Mesendoderm (in vitro differentiated cells): ENCODE data around the gene YBX2.
"Not testable (repeated sequence)": the region's sequence is repeated elsewhere in the genome, so short reads cannot be mapped to it uniquely, and the experiment has no call there.

Source experiments
- DNase-seq: peaks from one replicate; pipeline ENCODE4 v3.0.0; 2013
- H2AK5ac ChIP-seq: 2 replicates; pipeline ENCODE4 v1.6.1; 2013; ENCODE audit warnings: low read length, inconsistent platforms
- H2BK120ac ChIP-seq: 2 replicates; pipeline ENCODE4 v1.6.1; 2013; ENCODE audit warnings: low read depth, mild to moderate bottlenecking, low read length, moderate library complexity, mixed read lengths
- H2BK15ac ChIP-seq: replicated peaks from 2 replicates; pipeline ENCODE4 v1.6.1; 2013; ENCODE audit warnings: low read depth, mild to moderate bottlenecking, moderate library complexity
- H2BK5ac ChIP-seq: 2 replicates; pipeline ENCODE4 v1.6.1; 2013; ENCODE audit warnings: low read length, inconsistent platforms
- H3K18ac ChIP-seq: 2 replicates; pipeline ENCODE4 v1.6.1; 2013; ENCODE audit warnings: mild to moderate bottlenecking, low read length, mixed read lengths
- H3K23ac ChIP-seq: one replicate; pipeline ENCODE4 v1.6.1; 2013; ENCODE audit warnings: low read length
- H3K27ac ChIP-seq: 2 replicates; pipeline ENCODE4 v1.5.1; 2013; ENCODE audit warnings: low read depth, mild to moderate bottlenecking, inconsistent platforms, low read length, moderate library complexity
- H3K27me3 ChIP-seq: 2 replicates; pipeline ENCODE4 v1.6.1; 2013; ENCODE audit warnings: low read length, control low read depth, mild to moderate bottlenecking, inconsistent platforms; ENCODE audit not compliant: insufficient read depth, poor library complexity
- H3K36me3 ChIP-seq: 2 replicates; pipeline ENCODE4 v1.6.1; 2013; ENCODE audit warnings: low read length, inconsistent platforms; ENCODE audit not compliant: control insufficient read depth, insufficient read depth
- H3K4ac ChIP-seq: one replicate; pipeline ENCODE4 v1.6.1; 2013; ENCODE audit warnings: low read depth, mild to moderate bottlenecking, low read length, moderate library complexity
- H3K4me1 ChIP-seq: 2 replicates; pipeline ENCODE4 v1.6.1; 2013; ENCODE audit warnings: low read depth, low read length, inconsistent platforms; ENCODE audit not compliant: control insufficient read depth
- H3K4me2 ChIP-seq: 2 replicates; pipeline ENCODE4 v1.6.1; 2013; ENCODE audit warnings: low read length
- H3K4me3 ChIP-seq: 2 replicates; pipeline ENCODE4 v1.5.1; 2013; ENCODE audit warnings: mild to moderate bottlenecking, low read length
- H3K56ac ChIP-seq: one replicate; pipeline ENCODE4 v1.6.1; 2013; ENCODE audit warnings: low read length
- H3K79me1 ChIP-seq: 2 replicates; pipeline ENCODE4 v1.6.1; 2013; ENCODE audit warnings: low read length, inconsistent platforms
- H3K79me2 ChIP-seq: 2 replicates; pipeline ENCODE4 v1.6.1; 2013; ENCODE audit warnings: mild to moderate bottlenecking, low read length; ENCODE audit not compliant: control insufficient read depth, insufficient read depth
- H3K9ac ChIP-seq: 2 replicates; pipeline ENCODE4 v1.6.1; 2013; ENCODE audit warnings: low read length, inconsistent platforms
- H4K5ac ChIP-seq: one replicate; pipeline ENCODE4 v1.6.1; 2013; ENCODE audit warnings: low read length
- H4K8ac ChIP-seq: one replicate; pipeline ENCODE4 v1.6.1; 2013; ENCODE audit warnings: low read depth, mild to moderate bottlenecking, control low read depth, low read length, moderate library complexity
- WGBS: extraction: QIAGEN DNeasy Blood & Tissue Kit; methylation state at CpG from one replicate; pipeline ENCODE4 v1.1.7; 2013; ENCODE audit warnings: low lambda C conversion rate, missing lambda C conversion rate; ENCODE audit not compliant: insufficient coverage; ENCODE audit errors: extremely low coverage; 5-methylcytosine and 5-hydroxymethylcytosine counted together

The YBX2 gene

DNA sequence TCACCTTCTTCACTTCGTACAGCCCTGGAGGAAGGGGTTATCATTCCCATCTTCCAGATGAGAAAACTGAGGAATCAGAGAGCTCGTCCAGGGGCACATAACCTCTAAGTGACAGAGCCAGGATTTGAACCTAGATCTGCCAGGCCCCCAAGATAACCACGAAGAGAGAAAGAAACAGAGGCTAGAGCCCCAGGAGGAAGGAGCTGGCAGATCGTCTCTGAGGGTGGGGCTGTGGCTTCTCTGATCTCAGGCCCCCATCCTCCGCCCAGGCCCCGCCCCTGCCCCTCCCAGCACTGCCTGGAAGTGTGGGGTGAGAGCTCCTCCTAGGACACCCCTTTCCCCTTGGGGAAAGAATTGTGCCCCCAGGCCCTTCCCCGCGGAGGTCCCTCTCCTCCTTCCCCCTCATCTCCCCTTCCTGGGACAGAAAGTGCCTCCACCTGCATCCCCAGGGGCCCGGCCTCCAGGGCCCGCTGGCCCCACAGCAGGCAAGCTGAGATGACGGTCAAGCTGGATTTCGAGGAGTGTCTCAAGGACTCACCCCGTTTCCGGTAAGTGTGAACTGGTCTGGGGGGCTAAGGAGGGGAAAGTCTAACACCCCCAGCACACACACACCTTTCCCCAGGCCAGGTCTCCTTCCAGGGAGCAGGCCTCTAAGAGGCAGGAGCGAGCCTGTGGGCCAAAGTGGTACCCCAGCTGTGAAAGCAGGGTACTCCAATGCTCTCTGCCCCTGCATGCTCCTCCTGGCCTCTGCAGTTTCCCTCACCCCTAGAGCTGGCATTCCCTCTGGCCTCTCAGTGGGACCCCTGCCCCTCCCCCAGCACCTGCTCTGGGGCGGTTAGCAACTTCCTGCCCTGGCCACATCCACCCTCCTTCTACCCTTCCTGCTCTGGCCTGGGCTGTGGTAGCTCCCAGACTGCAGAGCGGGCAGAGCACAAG lies 42.1 kb upstream of the YBX2 start, which contains the start of gene ACAP1:
TSS of gene ACAP1 (plus strand) at position 290 of the 936 bp plus-strand sequence. CDS start at position 496, 206 bp downstream.
- H3K18ac ChIP-seq, result peak within 1 kb of the TSS; percentile 3
- H4K8ac ChIP-seq, result no peak within 1 kb of the TSS
- no peak within 1 kb of the TSS for H3K23ac ChIP-seq
- peak within 1 kb of the TSS; percentile 43 for H2BK5ac ChIP-seq
- peak within 1 kb of the TSS; percentile 51 for H3K9ac ChIP-seq
- no peak within 1 kb of the TSS for H2BK120ac ChIP-seq
- peak; percentile 61 for DNase-seq
- no peak within 1 kb of the TSS for H2AK5ac ChIP-seq
- no peak within 1 kb of the TSS for H2BK15ac ChIP-seq
- no peak within 1 kb of the TSS for H3K4me3 ChIP-seq
- H3K4me2 ChIP-seq, result peak within 1 kb of the TSS; percentile 13
- peak within 1 kb of the TSS; percentile 38 for H3K27ac ChIP-seq
- WGBS, result no CpG with 5 or more reads among the region's 17 CpGs
- no peak within 1 kb of the TSS for H4K5ac ChIP-seq
- no peaks in the 10 kb centered on the region for H3K36me3 ChIP-seq
- no peaks in the 10 kb centered on the region for H3K79me1 ChIP-seq
- no peaks in the 10 kb centered on the region for H3K27me3 ChIP-seq
- peaks cover 5% of the 10 kb centered on the region for H3K4me1 ChIP-seq
- no peaks in the 10 kb centered on the region for H3K79me2 ChIP-seq
- no peak within 1 kb of the TSS for H3K4ac ChIP-seq
- peak within 1 kb of the TSS; percentile 73 for H3K56ac ChIP-seq

DNA sequence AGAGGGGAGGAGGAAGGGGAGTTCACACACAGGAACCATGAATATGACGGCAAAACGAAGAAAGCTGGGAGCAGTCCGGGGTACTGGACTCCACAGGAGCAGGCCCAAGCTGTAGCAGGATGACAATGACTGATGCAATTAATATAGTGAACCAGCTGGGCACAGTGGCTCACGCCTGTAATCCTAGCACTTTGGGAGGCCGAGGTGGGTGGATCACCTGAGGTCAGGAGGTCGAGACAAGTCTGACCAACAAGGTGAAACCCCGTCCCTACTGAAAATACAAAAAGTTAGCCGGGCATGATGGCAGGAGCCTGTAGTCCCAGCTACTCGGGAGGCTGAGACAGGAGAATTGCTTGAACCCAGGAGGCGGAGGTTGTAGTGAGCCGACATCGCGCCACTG lies 41.3 kb upstream of the YBX2 start:
- H3K36me3 ChIP-seq, H2AK5ac ChIP-seq, H3K23ac ChIP-seq, H2BK15ac ChIP-seq, H3K18ac ChIP-seq, H3K27ac ChIP-seq, H4K8ac ChIP-seq, H3K27me3 ChIP-seq, H3K9ac ChIP-seq, H3K4ac ChIP-seq, H3K4me3 ChIP-seq, H3K4me2 ChIP-seq, H2BK120ac ChIP-seq, H3K79me2 ChIP-seq, H4K5ac ChIP-seq, H2BK5ac ChIP-seq, H3K4me1 ChIP-seq, H3K79me1 ChIP-seq, DNase-seq: not testable (repeated sequence)
- WGBS, result no CpG with 5 or more reads among the region's 13 CpGs
- H3K56ac ChIP-seq, result peak overlapping the region; percentile 7

DNA sequence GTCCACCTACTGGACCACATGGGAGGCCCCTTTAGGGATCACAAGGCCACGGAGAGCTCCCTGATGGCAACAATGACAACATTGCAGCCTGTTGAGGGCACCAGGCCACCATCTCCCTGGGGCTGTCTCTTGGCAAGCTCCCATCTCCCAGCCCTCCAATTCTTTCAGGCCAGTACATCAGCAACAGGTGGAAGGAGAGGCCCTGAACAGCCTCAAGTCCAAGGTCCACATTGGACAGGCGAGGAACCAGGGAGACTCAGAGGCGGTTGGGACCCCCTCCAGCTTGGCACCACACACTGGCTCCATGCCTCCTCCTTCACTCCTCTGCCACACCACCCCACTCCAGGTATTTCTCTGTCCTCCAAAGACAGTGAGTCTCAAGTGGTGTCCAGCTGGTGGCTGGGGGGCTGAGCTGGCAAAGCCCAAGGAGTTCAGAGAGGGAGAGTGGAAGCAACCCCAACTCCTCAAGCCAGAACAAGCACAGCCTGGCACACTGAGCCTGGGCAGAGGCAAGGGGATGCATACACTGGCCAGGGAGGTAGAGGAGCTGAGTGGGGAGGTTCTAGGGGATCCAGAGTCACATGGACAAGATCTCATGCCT lies 40.6 kb upstream of the YBX2 start:
- WGBS, result no CpG with 5 or more reads among the region's 3 CpGs
- no peak overlapping the region for H3K23ac ChIP-seq
- no peak for DNase-seq

DNA sequence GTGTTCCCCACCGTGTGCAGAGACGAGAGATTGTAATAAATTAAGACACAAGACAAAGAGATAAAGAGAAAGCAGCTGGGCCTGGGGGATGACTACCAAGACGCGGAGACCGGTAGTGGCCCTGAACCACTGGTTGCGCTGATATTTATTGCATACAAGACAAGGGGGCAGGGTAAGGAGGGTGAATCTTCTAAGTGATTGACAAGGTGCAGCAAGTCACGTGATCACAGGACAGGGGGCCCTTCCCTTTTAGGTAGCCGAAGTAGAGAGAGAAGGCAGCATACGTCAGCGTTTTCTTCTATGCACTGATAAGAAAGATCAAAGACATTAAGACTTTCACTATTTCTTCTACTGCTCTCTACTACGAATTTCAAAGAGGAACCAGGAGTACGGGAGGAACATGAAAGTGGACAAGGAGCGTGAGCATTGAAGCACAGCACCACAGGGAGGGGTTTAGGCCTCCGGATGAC lies 38.2 kb upstream of the YBX2 start:
- not testable (repeated sequence) for H4K5ac ChIP-seq, H3K4ac ChIP-seq
- WGBS, result no CpG with 5 or more reads among the region's 14 CpGs

More for the DNA sequence above, 40.6 kb upstream of the YBX2 start:
- Histone ChIP-seq H2BK15ac (no peak overlapping the region), H3K36me3 (no peaks in the 10 kb centered on the region), H3K4ac (no peak overlapping the region), H3K79me1 (no peaks in the 10 kb centered on the region), H3K9ac (no peak overlapping the region), H3K27ac (no peak overlapping the region), H4K5ac (no peak overlapping the region), H2AK5ac (no peak overlapping the region), H3K56ac (no peak overlapping the region), H3K4me2 (no peak overlapping the region), H3K4me3 (no peak overlapping the region), H3K79me2 (no peaks in the 10 kb centered on the region), H3K27me3 (no peaks in the 10 kb centered on the region), H3K18ac (no peak overlapping the region), H4K8ac (no peak overlapping the region), H3K4me1 (peaks cover 5% of the 10 kb centered on the region), H2BK120ac (no peak overlapping the region), H2BK5ac (no peak overlapping the region)

DNA sequence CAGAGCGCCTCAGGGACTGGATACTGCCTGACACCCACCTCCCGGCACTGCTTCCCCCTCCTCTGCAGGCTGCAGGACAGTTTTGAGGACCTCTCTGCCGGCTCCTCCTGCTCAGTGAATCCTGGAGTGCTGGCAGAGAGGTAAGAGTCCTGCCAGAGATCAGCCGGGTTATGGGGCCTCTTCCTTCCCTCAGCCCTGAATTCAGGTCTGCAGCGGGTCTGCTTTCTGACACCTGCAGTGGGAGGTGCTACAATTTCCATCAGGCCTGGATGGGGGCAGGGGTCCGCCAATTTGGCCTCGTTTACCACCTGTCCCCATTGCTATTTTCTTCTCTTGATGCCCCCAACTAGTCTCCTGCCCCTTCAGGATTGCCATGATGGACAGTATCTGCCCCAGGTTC lies 37.7 kb upstream of the YBX2 start:
- no peak overlapping the region for H4K8ac ChIP-seq
- no peak overlapping the region for H3K9ac ChIP-seq

More for the DNA sequence above, 38.2 kb upstream of the YBX2 start:
- DNase-seq, H3K9ac ChIP-seq, H2BK15ac ChIP-seq, H3K36me3 ChIP-seq, H3K4me3 ChIP-seq, H2BK120ac ChIP-seq, H3K27me3 ChIP-seq, H3K79me1 ChIP-seq, H3K56ac ChIP-seq, H3K23ac ChIP-seq, H2BK5ac ChIP-seq, H2AK5ac ChIP-seq, H3K4me1 ChIP-seq, H4K8ac ChIP-seq, H3K4me2 ChIP-seq, H3K27ac ChIP-seq, H3K18ac ChIP-seq: not testable (repeated sequence)
- peaks cover 11% of the 10 kb centered on the region for H3K79me2 ChIP-seq

More for the DNA sequence above, 37.7 kb upstream of the YBX2 start:
- Histone ChIP-seq H3K4me1 (peaks cover 5% of the 10 kb centered on the region), H2BK15ac (no peak overlapping the region), H2BK5ac (no peak overlapping the region), H3K4me3 (no peak overlapping the region), H3K18ac (no peak overlapping the region), H3K79me2 (peaks cover 13% of the 10 kb centered on the region), H3K27me3 (no peaks in the 10 kb centered on the region), H2BK120ac (no peak overlapping the region), H4K5ac (no peak overlapping the region), H3K36me3 (no peaks in the 10 kb centered on the region), H3K4ac (no peak overlapping the region), H3K27ac (no peak overlapping the region), H3K4me2 (no peak overlapping the region), H3K23ac (no peak overlapping the region), H3K79me1 (peaks cover 11% of the 10 kb centered on the region), H3K56ac (no peak overlapping the region), H2AK5ac (no peak overlapping the region)
- no peak for DNase-seq
- WGBS, result no CpG with 5 or more reads among the region's 7 CpGs
